ENCODE measurements around the gene MLKL.
A peak's percentile ranks its signal among the peaks of the same experiment; 100 is the strongest.

MLKL gene

GRCh38 chr16:74721716-74722115 lies 21.1 kb upstream of the MLKL start:
- H3K4me2 ChIP-seq (ENCODE audit: low read length) = no peak overlapping the region
- no peaks in the 10 kb centered on the region for H3K9me3 ChIP-seq (ENCODE audit: insufficient read depth, low read length)
- TF ChIP-seq EZH2phosphoT487 (IDR thresholded peaks at IDR 0.05; ENCODE audit: low read depth) (no peak), CTCF (IDR thresholded peaks at IDR 0.05; ENCODE audit: low read depth, low read length) (no peak)
- H3K27me3 ChIP-seq (ENCODE audit: low read depth, low read length) = no peaks in the 10 kb centered on the region
- no peak overlapping the region for H2AFZ ChIP-seq (ENCODE audit: low read depth, low read length)
- H3K9ac ChIP-seq (ENCODE audit: low read length) = no peak overlapping the region
- no peaks in the 10 kb centered on the region for H4K20me1 ChIP-seq (ENCODE audit: insufficient read depth, low read length)
- no peak overlapping the region for H3K4me3 ChIP-seq (ENCODE audit: low read length)
- peaks cover 4% of the 10 kb centered on the region; the same call in 1 of the 2 replicates for H3K4me1 ChIP-seq (ENCODE audit: low read length)
- H3K27ac ChIP-seq (ENCODE audit: low read length) = no peak overlapping the region
- H3K79me2 ChIP-seq (ENCODE audit: low read length) = no peaks in the 10 kb centered on the region
- no peaks in the 10 kb centered on the region for H3K36me3 ChIP-seq (replicated peaks; ENCODE audit: low read depth, low read length)

- Histone ChIP-seq H3K27ac (ENCODE audit: low read length) (no peak overlapping the region), H3K36me3 (replicated peaks; ENCODE audit: low read depth, low read length) (no peaks in the 10 kb centered on the region), H3K4me3 (ENCODE audit: low read length) (no peak overlapping the region), H3K79me2 (ENCODE audit: low read length) (no peaks in the 10 kb centered on the region), H2AFZ (ENCODE audit: low read depth, low read length) (no peak overlapping the region), H3K4me2 (ENCODE audit: low read length) (0 out of 2 replicates have a peak overlapping the region, but pooled peaks have one; percentile 24), H4K20me1 (ENCODE audit: insufficient read depth, low read length) (no peaks in the 10 kb centered on the region), H3K4me1 (ENCODE audit: low read length) (peaks cover 4% of the 10 kb centered on the region; the same call in 1 of the 2 replicates), H3K27me3 (ENCODE audit: low read depth, low read length) (no peaks in the 10 kb centered on the region), H3K9me3 (ENCODE audit: insufficient read depth, low read length) (no peaks in the 10 kb centered on the region), H3K9ac (ENCODE audit: low read length) (no peak overlapping the region)
- TF ChIP-seq CTCF (IDR thresholded peaks at IDR 0.05; ENCODE audit: low read depth, low read length) (no peak), EZH2phosphoT487 (IDR thresholded peaks at IDR 0.05; ENCODE audit: low read depth) (no peak)
These were observed 19.9 kb upstream of the MLKL start for GRCh38 chr16:74720579-74720978.

- no peaks in the 10 kb centered on the region for H3K9me3 ChIP-seq (ENCODE audit: insufficient read depth, low read length)
- no peak overlapping the region for H3K4me2 ChIP-seq (ENCODE audit: low read length)
- no peak overlapping the region for H3K9ac ChIP-seq (ENCODE audit: low read length)
- no peaks in the 10 kb centered on the region for H3K27me3 ChIP-seq (ENCODE audit: low read depth, low read length)
- H3K4me3 ChIP-seq (ENCODE audit: low read length) = no peak overlapping the region
- no peak overlapping the region for H3K27ac ChIP-seq (ENCODE audit: low read length)
- H3K36me3 ChIP-seq (replicated peaks; ENCODE audit: low read depth, low read length) = no peaks in the 10 kb centered on the region
- TF ChIP-seq CTCF (IDR thresholded peaks at IDR 0.05; ENCODE audit: low read depth, low read length) = no peak; the same call in 1 of the 2 replicates
- no peak for TF ChIP-seq EZH2phosphoT487 (IDR thresholded peaks at IDR 0.05; ENCODE audit: low read depth)
- no peak overlapping the region for H2AFZ ChIP-seq (ENCODE audit: low read depth, low read length)
- no peaks in the 10 kb centered on the region for H4K20me1 ChIP-seq (ENCODE audit: insufficient read depth, low read length)
- no peaks in the 10 kb centered on the region for H3K79me2 ChIP-seq (ENCODE audit: low read length)
- H3K4me1 ChIP-seq (ENCODE audit: low read length) = peaks cover 4% of the 10 kb centered on the region; the same call in 1 of the 2 replicates
These were observed 18.3 kb upstream of the MLKL start for GRCh38 chr16:74718741-74719610.

- no peaks in the 10 kb centered on the region for H3K36me3 ChIP-seq (replicated peaks; ENCODE audit: low read depth, low read length)
- H3K4me3 ChIP-seq (ENCODE audit: low read length) = no peak overlapping the region
- no peak overlapping the region for H3K4me2 ChIP-seq (ENCODE audit: low read length)
- peaks cover 4% of the 10 kb centered on the region; the same call in 1 of the 2 replicates for H3K4me1 ChIP-seq (ENCODE audit: low read length)
- no peak overlapping the region for H3K9ac ChIP-seq (ENCODE audit: low read length)
- H2AFZ ChIP-seq (ENCODE audit: low read depth, low read length) = no peak overlapping the region
- no peak overlapping the region for H3K27ac ChIP-seq (ENCODE audit: low read length)
- no peak for TF ChIP-seq CTCF (IDR thresholded peaks at IDR 0.05; ENCODE audit: low read depth, low read length)
- no peak for TF ChIP-seq EZH2phosphoT487 (IDR thresholded peaks at IDR 0.05; ENCODE audit: low read depth)
- H3K79me2 ChIP-seq (ENCODE audit: low read length) = no peaks in the 10 kb centered on the region
- H4K20me1 ChIP-seq (ENCODE audit: insufficient read depth, low read length) = no peaks in the 10 kb centered on the region
- no peaks in the 10 kb centered on the region for H3K9me3 ChIP-seq (ENCODE audit: insufficient read depth, low read length)
- no peaks in the 10 kb centered on the region for H3K27me3 ChIP-seq (ENCODE audit: low read depth, low read length)
These were observed 17.5 kb upstream of the MLKL start for GRCh38 chr16:74718140-74718539.

All from OCI-LY3 (cell line).